Calu3 (cell line): ENCODE measurements around the gene TTLL9. TPM values are rescaled to one million over a fixed set of nuclear protein-coding genes. Genes with fewer than 3 reads are reported as not detected.
"Not testable (repeated sequence)": the region's sequence is repeated elsewhere in the genome, so short reads cannot be mapped to it uniquely, and the experiment has no call there.

Experiments used
- BruUV-seq: library from RNA; stranded (reverse); fragments of 400-500 nt; replicated peaks from 2 replicates; lab custom pipeline; 2021; lab: Mats Ljungman, UMichigan
- CTCF ChIA-PET: fragments of 300-600 bp; sonication (Branson Sonifier 250); formaldehyde crosslinking; loops from one replicate; lab custom pipeline; 2022; ENCODE audit warnings: antibody characterized with exemption; lab: Charles Lee
- DNase-seq: peaks from one replicate; pipeline ENCODE4 v3.0.0; 2022
- H3K27ac Mint-ChIP-seq: one replicate; pipeline ENCODE4 v1.8.0; 2022; ENCODE audit warnings: mixed read lengths; ENCODE audit not compliant: unreplicated experiment
- H3K27me3 Mint-ChIP-seq: one replicate; pipeline ENCODE4 v1.8.0; 2022; ENCODE audit warnings: mixed read lengths; ENCODE audit not compliant: unreplicated experiment
- H3K36me3 Mint-ChIP-seq: one replicate; pipeline ENCODE4 v1.8.0; 2022; ENCODE audit warnings: mild to moderate bottlenecking, moderate library complexity, mixed read lengths; ENCODE audit not compliant: insufficient read depth, unreplicated experiment
- H3K4me1 Mint-ChIP-seq: one replicate; pipeline ENCODE4 v1.8.0; 2022; ENCODE audit warnings: mild to moderate bottlenecking, low read depth, mixed read lengths; ENCODE audit not compliant: unreplicated experiment
- H3K4me3 Mint-ChIP-seq: one replicate; pipeline ENCODE4 v1.8.0; 2022; ENCODE audit warnings: mild to moderate bottlenecking, low read depth, moderate library complexity, mixed read lengths; ENCODE audit not compliant: unreplicated experiment
- H3K9me3 Mint-ChIP-seq: one replicate; pipeline ENCODE4 v1.8.0; 2022; ENCODE audit warnings: low read depth, mixed read lengths; ENCODE audit not compliant: unreplicated experiment
- intact Hi-C: fragments of 100-400 bp; cut with micrococcal nuclease; formaldehyde crosslinking; loops from one replicate; pipeline ENCODE4 v1.10.0; 2022; ENCODE audit not compliant: unreplicated experiment
- total RNA-seq: library from RNA; stranded (reverse); gene quantifications from 2 replicates; pipeline ENCODE4 v1.2.3, GENCODE V29; 2022
- TF ChIP-seq, protein P1 (sequence below): fragments of 200-600 bp; IDR thresholded peaks from one replicate; pipeline ENCODE4 v1.8.0; 2022; ENCODE audit warnings: antibody characterized with exemption; ENCODE audit not compliant: unreplicated experiment

Gene TTLL9
- total RNA-seq, 1 experiment from 2014 or later: not detected

DNA sequence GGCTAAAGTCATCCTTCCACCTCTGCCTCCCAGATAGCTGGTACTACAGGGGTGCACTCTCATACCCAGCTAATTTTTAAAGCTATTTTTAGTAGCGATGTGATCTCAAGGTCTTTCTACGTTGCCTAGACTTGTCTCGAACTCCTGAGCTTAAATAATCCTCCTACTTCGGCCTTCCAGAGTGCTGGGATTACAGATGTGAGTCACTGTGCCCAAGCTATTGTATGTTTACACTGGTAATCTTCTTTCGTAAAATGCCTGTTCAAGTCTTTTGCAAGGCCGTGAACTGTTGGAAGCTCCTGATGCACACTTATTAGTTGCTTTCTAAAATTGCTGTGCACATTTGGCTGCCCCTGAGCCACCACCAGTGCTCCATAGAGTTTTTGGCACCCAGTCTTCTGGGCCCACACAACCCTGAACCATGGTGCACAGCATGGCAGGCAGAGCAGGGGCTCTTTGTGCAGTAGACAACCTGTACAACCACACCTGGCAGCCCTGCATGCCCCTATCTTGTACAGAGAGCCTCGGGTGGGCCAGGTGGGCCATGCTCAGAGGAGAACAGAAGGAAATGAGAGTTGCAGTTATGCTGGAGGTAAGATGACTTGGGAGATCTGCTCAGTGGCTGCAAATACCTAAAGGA is 48.2 kb downstream of the TTLL9 start:
- TF ChIP-seq, protein P1, sequence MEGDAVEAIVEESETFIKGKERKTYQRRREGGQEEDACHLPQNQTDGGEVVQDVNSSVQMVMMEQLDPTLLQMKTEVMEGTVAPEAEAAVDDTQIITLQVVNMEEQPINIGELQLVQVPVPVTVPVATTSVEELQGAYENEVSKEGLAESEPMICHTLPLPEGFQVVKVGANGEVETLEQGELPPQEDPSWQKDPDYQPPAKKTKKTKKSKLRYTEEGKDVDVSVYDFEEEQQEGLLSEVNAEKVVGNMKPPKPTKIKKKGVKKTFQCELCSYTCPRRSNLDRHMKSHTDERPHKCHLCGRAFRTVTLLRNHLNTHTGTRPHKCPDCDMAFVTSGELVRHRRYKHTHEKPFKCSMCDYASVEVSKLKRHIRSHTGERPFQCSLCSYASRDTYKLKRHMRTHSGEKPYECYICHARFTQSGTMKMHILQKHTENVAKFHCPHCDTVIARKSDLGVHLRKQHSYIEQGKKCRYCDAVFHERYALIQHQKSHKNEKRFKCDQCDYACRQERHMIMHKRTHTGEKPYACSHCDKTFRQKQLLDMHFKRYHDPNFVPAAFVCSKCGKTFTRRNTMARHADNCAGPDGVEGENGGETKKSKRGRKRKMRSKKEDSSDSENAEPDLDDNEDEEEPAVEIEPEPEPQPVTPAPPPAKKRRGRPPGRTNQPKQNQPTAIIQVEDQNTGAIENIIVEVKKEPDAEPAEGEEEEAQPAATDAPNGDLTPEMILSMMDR: no peak
- H3K27me3 Mint-ChIP-seq: peaks cover 94% of the 10 kb centered on the region
- intact Hi-C loops: no loop called here
- H3K36me3 Mint-ChIP-seq: no peaks in the 10 kb centered on the region
- no peak overlapping the region for H3K4me3 Mint-ChIP-seq
- no TSS peak for BruUV-seq
- no peak for DNase-seq
- CTCF ChIA-PET: no interaction called here
- no peaks in the 10 kb centered on the region for H3K9me3 Mint-ChIP-seq
- H3K27ac Mint-ChIP-seq: no peak overlapping the region
- no peaks in the 10 kb centered on the region for H3K4me1 Mint-ChIP-seq

DNA sequence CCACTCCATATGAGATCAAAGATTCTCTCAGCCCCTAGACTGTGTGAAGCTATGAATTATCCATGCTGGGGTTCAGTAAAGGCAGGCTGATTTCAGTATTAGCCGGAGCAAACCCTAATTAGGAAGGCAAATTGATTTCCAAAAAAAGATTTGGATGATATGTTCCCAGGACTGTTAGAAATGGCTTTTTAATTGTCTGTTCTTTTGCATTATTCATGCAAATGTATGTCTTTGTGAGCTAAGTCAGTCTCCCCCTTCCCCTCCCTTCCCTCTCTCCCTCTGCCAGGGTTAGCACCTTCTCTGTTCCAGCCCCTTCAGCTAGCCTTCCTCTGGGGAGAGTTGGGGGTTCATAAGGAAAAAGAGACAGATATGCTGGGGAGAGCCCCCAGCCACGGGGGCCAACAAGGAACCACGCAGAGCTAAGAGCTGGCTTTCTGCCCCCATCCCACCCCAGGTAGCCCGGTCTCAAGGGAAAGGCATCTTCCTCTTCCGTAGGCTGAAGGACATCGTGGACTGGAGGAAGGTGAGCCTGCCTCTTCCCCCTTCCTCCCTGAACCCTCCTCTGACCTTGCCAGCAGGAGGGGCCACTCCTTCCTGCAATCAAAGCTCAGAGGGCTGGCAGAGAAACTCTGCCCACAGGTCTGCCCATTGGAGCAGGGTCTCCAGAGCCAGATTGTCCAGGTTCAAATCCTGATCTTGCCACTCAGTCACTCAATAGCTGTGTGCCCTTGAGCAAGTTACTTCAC is 49.1 kb downstream of the TTLL9 start:
- intact Hi-C loops: no loop called here
- Mint-ChIP-seq H3K36me3 (no peaks in the 10 kb centered on the region), H3K9me3 (no peaks in the 10 kb centered on the region), H3K27me3 (peaks cover 94% of the 10 kb centered on the region), H3K27ac (no peak overlapping the region), H3K4me1 (no peaks in the 10 kb centered on the region), H3K4me3 (no peak overlapping the region)
- DNase-seq: no peak
- no TSS peak for BruUV-seq
- CTCF ChIA-PET: no interaction called here
- TF ChIP-seq, protein P1: no peak

DNA sequence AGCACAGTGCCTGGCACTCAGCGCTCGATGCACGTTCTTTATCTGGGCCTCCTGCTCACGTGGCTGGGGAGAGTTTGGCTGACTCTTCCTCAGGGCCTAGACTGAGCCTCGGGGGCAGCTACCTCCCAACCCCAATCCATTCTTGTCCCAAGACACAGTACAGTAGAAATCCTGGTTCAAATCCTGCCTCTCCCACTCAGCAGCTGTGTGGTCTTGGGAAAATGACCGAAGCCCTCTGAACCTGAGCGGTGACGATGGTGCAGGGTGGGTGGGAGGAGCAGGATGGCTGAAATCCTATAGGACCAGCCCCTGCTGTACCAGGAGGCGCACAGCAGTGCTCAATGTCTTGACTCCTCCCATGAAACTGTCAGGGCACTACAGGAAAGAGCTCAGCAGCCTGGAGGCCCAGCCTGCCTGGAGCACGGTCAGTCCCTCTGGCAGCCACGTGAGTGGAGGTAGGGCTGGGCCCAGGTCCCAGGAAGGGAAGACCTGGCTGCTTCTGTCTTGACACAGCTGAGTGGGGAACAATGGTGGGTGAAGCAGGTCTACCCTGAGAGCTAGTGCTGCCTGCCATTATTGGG is 49.9 kb downstream of the TTLL9 start:
- H3K36me3 Mint-ChIP-seq: no peaks in the 10 kb centered on the region
- H3K4me3 Mint-ChIP-seq: no peak overlapping the region
- H3K4me1 Mint-ChIP-seq: no peaks in the 10 kb centered on the region
- no peak overlapping the region for H3K27ac Mint-ChIP-seq
- TF ChIP-seq, protein P1: no peak
- no peaks in the 10 kb centered on the region for H3K9me3 Mint-ChIP-seq
- BruUV-seq: no TSS peak
- CTCF ChIA-PET: no interaction called here
- DNase-seq: no peak
- peaks cover 94% of the 10 kb centered on the region for H3K27me3 Mint-ChIP-seq
- intact Hi-C loops: no loop called here

GRCh38 chr20:31921480-31921879 is 51.0 kb downstream of the TTLL9 start:
- H3K27ac Mint-ChIP-seq, H3K4me3 Mint-ChIP-seq, H3K4me1 Mint-ChIP-seq, DNase-seq, H3K36me3 Mint-ChIP-seq, H3K9me3 Mint-ChIP-seq, BruUV-seq, CTCF ChIA-PET, intact Hi-C loops: not testable (repeated sequence)
- peaks cover 94% of the 10 kb centered on the region for H3K27me3 Mint-ChIP-seq
